ENCODE results near the gene TMEM141.

TMEM141 gene

DNA sequence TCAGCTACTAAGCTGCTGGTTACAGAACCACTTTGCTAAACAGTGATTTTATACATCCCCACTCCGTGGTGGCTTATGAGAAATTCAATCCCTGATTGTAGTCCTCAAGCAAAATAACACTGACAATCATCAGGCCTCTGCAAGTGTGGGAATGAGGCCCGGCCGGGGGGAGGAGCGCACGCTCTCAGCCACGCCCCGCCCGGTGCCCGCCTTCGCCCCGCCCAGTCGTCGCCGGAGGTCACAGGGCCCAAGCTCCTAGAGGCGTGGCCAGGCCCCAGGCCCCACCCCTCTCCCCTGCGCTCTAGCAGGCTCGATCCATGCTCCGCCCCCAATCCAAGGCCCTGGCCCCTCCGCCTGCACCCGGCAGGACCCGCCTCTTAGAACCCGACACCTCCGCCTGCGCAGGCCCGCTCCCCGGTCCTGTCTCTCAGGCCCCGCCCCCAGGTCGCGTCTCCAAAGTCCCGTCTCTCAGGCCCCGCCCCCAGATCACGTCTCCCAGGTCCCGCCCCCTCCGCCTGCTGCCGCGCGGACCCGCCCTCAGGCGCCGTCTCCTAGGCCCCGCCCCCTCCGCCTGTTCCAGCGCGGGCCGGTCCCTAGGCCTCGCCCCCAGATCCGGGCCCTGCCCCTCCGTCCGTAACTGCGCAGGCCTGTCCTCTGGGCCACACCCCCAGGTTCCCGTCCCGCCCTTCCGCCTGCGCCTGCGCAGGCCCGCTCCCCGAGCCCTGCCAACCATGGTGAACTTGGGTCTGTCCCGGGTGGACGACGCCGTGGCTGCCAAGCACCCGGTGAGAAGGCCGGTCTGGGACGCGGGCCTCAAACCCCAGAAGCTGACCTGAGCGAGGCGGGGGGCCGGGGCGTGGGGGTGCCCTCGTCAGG, at the start of gene TMEM141:
TMEM141 (plus strand) TSS at position 705 of the 876 bp plus-strand sequence; CDS start at position 732, 27 bp downstream.
- DNase-seq: peak; percentile 98 to 99

DNA sequence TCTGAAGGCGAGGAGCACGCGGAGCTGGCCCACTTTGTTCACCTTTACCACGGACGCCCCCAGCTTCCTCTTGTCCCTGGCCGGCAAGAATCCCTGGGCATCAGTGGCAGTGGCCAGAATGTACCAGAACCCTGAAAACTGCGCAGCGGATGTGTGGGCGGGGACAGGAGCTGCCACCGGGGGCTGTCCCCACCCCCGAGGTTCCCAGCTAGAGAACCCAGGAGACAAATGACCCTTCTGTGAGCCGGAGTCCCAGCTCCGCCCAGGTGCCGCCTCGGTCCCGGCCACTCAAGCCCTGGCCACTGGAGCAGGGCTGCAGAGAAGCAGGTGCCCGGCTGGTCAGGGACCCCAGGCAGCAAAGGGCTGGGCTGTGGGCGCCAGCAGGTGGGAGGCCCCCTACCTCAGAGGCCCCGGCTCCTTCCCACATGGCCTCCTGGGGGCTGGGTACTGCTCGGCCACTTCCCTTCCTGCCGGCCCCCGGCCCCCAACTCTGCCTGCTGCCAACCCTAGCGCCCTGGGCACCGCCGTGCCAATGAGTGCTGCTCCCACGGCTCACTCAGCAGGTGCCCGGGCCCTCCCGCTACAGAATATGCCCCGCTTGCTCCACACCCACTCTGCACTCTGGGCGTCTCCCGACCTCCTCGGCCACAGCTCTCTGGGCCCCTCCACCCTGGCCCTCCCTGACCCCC, 49.1 kb upstream of the TMEM141 start:
- no peak for DNase-seq

DNA sequence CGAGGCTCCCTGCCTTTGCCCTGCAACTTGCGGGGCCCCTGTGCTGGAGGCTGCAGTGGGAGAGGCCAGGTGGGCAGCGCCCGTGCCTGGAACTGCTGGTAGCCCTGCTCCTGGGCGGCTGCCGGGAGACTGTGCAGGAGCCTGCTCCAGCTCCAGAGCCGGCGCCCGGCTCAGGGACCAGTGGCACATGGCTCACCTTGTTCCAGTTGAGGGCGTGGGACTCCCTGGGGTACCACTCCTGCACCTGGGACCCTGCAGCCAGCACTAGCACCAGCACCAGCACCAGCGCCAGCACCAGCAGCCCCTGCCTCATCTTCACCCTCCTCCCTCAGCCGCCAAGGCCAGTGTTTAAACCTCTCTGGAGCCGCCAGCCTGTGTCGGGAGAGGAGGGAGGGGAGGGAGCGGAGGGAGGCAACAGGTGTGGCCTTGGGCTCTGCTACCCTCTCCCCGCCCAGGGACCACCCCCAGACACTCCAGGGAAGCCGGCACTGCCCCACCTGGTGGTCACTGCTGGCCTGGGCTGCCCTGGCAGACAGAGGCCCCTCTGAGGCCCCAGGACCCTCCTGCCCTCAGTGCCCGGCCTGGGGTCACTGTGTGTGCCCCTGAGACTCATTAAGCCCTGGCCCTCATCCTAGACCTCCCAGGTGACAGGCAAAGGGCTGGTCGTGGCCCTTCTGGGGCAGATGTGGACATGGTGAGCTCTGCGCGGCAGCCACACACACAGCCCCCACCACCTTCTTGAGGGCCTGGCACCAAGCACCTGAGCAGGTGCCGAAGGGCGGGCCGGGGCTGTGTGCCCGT, 48.4 kb upstream of the TMEM141 start, which contains the start of gene LCN10:
LCN10 (minus strand) TSS at position 350 of the 801 bp plus-strand sequence; CDS start at position 313, 37 bp downstream.
- DNase-seq: peak in 1 of 2 experiments; percentile 29

DNA sequence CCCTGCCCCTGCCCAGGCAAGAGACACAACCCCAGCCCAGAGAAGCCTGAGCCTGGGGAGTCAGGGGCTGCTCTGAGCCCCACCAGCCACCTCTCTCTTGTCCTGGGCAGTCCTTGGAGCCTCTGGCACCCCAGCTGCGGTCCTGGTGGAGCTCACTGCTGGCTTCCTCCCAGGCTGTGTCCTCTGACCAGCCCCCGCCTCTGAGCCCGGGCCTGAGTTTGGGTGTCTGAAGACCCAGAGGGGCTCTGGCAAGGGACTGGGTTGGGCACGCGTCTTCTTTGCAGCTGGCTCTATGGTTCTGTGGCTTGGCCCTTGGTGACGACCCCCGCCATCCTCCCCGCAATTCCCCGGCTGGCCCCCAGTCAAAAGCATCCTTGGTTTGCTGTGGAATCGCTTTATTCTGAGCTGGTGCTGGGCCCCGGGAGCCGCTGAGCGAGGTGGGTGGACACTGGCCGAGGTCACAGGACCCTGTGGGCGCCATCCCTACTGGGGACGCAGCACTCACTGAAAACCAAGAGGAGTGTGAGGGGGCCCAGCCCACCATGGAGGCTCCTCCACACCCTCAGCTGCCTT, 47.4 kb upstream of the TMEM141 start:
- no peak for DNase-seq

DNA sequence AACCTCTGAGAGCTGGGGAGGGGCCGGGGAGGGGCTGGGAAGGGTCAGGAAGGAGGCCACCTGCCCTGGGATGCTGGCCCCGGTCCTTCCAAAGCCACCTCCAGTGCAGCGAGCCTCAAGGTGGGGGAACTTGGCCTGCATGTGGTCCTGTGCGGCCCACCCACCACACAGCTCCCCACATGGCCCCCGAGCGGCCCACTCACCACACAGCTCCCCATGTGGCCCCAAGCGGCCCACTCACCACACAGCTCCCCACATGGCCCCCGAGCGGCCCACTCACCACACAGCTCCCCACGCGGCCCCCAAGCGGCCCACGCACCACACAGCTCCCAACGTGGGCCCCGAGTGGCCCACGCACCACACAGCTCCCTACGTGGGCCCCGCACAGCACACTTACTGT, 46.4 kb upstream of the TMEM141 start:
- no peak for DNase-seq

DNA sequence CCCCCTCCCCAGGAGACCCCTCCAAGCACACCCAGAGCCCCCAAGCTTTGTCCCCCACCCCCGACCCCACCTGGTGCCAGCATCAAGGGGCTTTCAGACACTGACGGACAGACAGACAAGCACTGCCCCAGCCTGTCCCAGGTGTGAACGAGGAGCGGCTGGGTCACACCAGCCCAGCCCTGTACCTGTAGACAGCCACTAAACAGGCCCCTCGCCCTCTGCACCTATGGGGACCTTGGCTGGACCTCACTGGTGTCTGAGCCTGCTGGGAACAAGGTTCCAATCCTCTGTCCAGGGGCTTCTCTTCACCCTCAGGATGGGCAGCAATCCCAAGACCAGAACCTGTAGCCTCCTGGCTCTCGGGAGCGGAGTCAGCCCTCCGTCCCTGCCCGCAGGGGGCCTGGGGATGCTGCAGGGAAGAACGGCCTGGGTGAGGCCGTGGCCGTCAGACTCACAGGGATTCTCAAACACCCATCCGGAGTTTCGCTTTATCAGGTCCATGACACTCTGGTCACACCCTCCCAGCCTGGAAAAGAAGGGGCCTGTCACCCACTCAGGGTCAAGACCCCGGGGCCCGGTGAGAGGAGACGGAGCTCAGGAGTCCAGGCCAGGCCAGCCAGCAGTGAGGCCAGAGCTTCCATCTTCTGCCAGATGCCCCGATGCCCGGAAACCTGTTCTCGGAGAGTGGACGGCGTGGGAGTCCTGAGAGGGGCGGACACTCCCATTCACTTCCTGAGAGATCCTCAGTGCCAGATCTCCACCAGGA, 45.6 kb upstream of the TMEM141 start:
- no peak for DNase-seq

DNA sequence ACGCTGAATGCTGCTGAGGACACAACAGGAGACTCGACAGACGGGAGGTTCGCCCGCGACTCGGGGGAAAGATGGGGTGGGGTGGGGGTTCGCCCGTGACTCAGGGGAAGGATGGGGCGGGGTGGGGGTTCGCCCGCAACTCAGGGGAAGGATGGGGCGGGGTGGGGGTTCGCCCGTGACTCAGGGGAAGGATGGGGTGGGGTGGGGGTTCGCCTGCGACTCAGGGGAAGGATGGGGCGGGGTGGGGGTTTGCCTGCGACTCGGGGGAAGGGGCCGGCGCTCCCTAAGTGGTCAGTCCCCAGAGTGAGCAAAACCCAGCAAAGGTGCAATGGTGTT, 45.0 kb upstream of the TMEM141 start:
- no peak for DNase-seq

DNA sequence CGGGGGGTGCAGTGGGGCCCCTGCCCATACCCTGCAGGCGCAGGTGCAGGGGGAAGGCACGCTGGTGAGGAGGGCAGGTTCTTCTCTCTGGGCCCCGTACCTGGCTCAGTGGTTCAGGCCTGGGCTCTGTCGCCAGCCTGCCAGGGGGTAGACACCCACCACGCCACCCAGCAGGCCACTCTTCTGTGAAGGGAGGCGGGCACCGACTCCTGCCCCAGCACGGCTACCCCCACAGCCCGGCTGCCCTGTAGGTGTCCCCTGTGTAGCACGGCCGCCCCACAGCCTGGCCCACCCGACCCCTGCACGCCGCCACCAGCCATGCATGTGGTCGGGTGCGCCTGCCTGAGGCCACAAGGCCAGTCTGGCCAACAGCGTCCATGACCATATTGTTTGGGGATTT, 44.5 kb upstream of the TMEM141 start:
- no peak for DNase-seq

DNA sequence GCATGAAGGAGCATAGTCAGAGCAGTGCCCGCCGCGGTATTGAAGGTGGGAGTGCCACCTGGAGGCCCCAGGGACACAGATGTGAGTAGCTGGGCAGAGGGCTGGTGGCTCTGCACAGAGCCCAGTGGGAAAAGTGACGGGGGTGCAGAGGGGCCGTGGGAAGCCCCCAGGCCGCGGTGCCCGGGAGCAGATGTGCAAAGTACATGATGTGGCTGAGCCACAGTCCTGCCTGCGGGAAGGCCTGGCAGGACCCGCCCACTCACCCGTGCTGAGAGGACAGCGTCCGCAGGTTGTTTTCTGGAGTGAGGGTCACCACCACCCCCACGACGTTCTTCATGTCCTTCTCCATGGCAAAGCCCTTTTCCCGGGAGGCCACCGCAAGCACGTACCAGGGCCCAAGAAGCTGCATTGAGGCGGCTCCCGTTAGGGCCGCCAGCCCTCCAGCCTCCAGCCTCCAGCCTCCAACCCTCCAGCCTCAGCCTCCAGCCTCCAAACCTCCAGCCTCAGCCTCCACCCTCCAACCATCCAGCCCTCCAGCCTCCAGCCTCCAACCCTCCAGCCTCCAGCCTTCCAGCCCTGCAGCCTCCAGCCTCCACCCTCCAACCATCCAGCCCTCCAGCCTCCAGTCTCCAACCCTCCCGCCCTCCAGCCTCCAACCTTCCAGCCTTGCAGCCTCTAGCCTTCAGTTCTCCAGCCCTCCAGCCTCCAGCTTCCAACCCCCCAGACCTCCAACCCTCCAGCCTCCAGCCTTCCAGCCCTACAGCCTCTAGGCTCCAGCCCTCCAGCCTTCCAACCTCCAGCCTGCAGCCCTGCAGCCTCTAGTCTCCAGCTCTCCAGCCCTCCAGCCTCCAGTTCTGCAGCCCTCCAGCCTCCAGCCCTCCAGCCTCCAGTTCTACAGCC, 43.7 kb upstream of the TMEM141 start:
- no peak for DNase-seq

DNA sequence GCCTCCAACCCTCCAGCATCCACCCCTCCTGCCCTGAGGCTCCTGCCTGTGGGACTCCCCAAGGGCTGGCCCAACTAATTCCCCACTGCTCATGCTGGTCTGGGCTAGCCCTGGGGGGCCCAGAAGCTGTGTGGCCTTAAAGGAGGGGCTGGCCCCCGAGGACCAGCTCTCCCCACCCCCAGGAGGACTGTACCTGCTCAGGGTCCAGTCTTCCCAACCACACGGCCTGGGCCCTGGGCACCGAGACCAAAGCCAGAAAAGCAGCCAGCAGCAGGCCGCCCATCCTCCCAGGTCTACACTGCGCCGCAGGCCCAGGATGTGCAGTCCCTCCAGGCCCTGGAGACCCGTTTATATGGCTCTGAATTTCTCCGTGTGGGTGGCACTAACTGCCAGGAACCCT, 42.9 kb upstream of the TMEM141 start, which contains the start of gene LCN6:
LCN6 (minus strand) TSS at position 325 of the 400 bp plus-strand sequence; CDS start at position 283, 42 bp downstream.
- DNase-seq: no peak

DNA sequence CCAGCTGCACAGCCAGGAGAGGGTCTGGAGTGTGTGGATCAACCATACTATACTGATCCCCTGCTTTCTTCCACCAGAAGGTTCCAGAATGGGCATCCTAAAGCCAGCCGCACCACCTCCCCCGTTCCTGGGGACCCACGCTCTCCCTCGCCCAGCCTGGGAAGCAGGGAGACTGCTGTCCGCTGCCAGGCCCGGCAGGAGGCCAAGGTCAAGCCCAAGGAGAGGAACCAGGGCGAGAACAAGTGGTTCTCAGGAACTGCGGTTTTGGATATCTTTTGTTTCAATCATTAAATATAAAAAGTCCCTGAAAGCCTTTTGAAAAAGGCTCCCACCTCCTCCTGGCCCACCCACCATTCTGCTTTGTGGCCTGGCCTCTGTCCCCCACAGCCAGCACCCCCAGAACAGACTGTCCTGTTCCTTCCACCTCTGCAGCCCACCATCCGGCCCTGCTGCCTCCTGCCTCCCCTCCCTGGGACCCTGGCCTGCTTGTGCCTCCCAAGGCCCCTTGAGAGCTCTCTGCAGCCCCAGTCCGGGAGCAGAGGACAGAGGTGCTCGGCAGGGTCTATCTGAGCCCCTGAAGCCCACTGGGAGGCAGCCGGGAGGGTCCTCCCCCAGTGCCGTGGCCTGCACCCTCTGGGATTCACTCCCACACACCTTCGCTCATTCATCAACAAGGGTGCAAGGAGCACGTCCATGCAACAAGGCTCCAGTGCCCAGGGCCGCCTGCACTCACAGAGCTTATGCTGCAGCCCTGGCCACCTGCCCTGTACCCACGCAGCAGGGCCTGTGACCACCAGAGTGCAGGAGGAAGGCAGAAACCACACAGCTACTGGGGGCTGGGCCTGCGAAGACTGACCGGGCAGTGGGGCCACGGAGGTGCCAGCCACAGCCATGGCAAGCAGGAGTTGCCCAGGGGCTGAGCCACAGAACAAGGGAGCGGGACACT, 42.2 kb upstream of the TMEM141 start:
- DNase-seq: no peak

DNA sequence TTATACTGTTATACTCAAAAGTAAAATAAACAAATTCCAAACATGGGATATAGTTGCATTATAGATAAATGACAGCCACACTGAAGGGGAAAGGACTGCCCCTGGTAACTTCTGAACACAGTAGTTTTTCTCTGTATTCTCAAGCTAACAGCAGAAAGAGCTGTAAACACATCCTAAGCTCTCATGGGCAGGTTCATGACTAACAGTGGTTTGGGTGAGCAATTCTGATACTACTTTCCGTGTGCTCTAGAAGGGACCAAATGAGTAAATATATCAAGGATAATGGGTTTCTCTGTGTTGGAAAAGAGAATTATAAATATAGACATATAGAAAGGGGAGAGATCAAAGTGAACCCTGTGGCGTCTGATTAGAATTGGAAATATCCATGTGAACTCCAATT, 40.6 kb upstream of the TMEM141 start:
- DNase-seq: no peak

DNA sequence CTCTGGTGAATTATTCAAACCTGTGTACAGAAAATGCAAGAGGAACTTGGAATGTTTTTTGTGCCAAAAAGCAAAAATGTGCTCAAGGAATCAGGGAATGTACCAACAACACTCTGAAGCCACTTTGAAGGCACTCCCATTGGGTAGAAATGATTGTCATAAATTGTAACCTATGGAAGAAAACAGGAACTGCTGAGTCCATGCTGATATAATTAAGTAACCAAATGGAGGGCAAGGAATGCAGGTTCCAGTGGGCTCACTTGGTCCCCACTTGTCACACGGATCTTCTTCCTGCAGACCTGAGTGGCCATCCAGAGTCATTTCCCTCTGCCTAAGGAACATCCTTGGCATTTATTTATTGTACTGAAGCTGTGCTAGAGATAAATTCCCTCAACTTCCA, 39.9 kb upstream of the TMEM141 start:
- no peak for DNase-seq

DNA sequence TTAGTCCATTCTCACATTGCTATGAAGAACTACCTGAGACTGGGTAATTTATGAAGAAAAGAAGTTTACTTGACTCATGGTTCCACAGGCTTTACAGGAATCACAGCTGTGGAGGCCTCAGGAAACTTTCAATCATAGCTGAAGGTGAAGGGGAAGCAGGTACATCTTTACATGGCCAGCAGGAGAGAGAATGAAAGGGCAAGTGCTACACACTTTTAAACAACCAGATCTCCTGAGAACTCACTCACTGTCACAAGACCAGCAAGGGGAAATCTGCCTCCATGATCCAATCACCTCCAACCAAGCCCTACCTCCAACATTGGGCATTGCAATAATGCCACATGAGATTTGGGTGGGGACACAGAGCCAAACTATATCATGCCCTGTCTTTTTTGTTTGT, 39.3 kb upstream of the TMEM141 start:
- no peak for DNase-seq

DNA sequence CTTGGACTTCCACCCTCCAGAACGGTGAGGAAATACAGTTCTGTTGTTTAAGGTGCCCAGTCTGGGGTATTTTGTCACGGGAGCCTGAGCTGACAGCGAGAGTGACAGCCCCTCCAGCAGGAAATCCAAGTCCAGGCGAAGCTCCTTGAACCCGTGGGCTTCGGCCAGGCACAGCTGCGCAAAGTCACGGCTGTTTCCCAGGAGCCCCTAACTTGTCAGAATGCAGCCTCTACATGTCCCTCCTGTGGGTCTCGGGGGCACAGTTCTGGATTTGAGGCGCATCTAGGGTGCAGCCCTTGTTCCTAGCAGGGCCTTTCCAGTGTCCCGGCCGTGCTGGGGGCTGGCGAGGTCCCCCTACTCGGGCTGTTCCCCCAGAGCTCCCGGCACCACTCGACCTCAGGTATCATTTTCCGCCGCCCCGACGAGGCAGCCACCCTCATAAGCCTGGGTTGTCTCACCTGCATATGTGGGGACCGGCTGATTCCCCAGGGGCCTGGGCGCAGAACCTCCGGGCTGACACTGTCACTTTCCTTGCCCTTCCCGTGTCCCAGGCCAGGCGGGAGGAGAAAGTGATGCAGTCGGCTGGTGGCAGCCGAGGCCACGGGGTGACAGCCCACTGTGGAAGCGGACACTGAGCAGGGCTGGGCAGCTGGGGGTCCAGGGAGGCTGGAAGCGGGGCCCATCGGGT, 37.6 kb upstream of the TMEM141 start:
- DNase-seq: no peak

DNA sequence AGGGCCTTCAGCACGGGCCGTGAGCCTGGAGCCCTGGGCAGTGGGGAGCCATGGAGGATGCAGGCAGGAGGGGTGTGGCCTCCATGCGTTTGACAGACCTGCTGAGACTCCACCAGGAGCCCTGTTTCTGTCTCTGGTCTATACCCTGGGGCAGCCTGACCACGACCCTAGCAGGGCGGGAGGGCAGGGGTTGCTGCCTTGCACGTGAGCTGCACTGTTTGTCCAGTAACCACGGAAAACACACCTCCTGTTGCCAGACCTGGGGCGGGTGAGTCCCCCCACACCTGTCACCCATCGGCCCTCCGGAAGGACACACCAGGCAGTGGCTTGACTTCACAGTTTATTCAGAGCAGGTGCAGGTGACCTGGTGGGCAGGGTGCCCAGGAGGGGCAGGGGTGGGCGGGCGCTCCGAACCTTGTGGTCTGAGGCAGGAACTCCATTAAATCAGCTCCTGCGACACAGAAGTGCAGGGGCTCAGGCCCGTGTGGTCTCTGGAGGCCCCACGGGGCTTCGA, 37.0 kb upstream of the TMEM141 start:
- peak in 1 of 2 experiments; percentile 25 for DNase-seq

DNA sequence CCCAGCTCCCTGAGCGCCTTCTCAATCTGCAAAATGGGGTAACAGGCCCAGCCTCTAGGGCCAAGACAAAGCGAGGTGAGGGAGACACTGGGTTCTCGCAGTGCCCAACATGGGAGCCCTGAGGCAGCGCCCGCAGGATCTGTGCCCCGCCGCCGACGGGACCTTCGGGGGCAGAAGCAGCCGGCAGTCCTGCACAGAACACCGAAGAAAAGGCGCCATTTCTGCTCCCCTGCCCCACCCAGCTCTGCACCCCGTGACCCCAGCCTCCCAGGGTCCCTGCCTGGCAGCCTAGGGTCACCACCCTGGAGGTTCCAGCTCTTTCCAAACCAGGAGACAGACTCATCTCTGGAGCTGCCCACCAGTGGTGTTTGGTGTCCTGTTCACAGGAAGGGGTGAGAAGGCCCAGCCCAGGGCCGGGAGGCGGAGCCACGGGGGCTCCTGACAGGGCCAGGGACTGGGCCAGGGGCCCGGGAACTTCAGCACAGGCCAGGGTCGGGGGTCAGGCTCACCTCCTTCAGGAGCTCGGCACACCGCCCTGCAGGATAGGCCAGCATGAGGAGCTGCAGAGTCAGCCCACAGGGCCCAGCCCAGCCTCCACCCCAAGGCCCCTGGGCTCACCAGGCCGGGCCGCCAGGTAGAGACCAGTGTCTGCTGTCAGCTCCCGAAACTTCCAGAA, 36.4 kb upstream of the TMEM141 start:
- DNase-seq: no peak
